Measurements from ENCODE around the gene GC.
"Not testable (repeated sequence)": the region's sequence is repeated elsewhere in the genome, so short reads cannot be mapped to it uniquely, and the experiment has no call there.

GC gene, protein sequence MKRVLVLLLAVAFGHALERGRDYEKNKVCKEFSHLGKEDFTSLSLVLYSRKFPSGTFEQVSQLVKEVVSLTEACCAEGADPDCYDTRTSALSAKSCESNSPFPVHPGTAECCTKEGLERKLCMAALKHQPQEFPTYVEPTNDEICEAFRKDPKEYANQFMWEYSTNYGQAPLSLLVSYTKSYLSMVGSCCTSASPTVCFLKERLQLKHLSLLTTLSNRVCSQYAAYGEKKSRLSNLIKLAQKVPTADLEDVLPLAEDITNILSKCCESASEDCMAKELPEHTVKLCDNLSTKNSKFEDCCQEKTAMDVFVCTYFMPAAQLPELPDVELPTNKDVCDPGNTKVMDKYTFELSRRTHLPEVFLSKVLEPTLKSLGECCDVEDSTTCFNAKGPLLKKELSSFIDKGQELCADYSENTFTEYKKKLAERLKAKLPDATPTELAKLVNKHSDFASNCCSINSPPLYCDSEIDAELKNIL

DNA sequence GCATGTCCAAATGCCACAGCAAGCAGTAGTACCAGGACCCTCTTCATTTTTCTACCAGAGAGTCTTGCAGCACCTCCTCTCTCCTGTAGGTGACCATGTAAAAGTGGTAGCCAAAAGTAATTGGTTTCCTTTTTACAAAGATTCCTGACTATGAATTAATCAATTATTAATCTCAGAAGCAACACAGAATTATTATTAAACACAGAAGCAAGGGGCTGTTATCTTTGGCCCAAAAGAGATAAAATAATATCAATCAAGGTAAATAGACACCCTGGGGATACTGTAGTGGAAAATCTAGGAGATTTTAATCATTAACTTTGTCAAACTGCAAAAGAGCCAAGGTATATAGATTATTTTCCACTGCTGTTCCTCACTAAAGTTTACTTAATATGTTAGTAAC lies at the start of gene GC:
Gene GC (minus strand): TSS at position 108 of the 400 bp plus-strand sequence. CDS start 61 bp downstream, at position 47.
- DNase-seq, result no peak

GRCh38 chr4:71833232-71833900 lies 49.5 kb upstream of the GC start:
- no peak for DNase-seq

DNA sequence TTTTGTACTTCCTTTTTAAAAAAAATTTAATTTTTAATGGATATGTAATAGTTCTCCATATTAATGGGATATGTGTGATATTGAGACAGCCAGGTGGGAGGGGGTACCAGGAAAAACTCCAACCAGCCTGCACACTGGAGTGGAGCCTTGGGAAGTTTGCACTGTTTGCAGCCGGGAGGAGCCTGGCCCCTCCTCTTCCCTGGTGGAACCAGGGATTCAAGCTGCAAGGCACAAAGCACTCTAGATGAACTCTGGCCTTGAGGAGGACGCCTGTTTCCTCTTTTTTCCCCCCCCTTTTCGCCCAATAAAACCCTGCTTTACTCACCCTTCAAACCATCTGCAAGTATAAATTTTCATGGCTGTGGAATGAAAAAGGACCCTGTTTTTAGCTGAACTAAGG lies 48.2 kb upstream of the GC start:
- no peak for DNase-seq

- no peak for DNase-seq
Measured at GRCh38 chr4:71830497-71831190, 46.8 kb upstream of the GC start.

DNA sequence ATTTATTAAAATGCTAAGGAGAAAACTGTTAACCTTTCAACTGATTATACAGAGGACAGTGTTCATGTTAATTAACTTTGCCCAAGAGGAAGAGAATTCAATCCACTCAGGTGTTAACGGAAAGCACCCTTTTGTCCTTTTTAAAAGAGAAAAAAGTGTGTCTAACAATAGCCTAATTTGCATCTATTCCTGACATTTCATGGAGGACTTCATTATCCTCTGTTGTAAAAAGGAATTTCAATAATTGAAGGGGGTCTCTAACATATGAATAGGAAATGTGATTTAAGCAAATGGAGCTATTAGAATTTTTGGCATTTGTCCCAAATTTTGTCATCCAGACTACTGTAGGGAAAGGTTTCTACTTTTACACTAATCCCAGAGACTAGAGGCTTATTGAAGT lies 44.6 kb upstream of the GC start:
- DNase-seq, result no peak

DNA sequence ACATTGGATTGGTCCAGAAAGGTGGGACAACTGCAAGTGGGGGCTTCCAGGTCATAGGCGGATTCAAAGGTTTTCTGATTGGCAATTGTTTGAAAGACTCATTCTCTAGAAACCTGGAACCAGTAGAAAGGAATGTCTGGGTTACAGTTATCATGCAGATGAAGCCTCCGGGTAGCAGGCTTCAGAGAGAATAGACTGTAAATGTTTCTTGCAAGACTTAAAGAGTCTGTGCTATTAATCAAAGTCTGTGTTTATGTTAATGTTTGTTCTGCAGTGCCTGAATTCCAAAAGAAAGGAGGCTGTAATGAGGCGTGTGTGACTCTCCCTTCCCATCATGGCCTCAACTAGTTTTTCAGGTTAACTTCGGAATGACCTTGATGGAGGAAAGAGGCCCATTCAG lies 43.9 kb upstream of the GC start:
- no peak for DNase-seq

DNA sequence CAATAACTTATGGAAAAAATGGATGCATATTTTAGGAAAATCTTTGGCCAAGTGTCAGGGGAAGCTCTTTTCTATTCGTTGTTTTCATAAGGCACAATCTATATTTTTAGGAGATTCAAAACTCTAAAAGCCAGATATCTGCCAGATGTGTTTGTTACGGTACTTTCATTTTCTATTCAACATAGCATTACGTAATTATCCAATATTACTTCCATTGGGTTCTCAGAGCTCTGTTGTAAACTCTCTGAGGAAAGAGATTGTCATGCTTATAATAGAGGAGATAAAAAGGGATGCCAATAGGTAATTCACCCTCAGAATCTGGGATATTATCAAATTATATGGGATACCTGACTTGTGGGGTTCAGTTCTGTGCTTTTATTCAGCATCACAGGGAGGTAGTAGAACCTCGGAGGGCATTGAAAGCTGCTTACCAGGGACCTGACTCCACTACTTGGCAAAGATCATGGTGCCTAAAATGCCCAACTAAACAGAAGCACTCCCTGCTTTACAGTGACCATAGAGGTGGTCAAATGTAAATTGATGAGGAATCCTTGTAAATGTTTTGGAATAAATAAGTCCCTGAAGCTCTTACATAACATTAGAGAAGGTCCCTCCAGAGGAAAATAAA lies 32.9 kb upstream of the GC start:
- DNase-seq, result no peak

DNA sequence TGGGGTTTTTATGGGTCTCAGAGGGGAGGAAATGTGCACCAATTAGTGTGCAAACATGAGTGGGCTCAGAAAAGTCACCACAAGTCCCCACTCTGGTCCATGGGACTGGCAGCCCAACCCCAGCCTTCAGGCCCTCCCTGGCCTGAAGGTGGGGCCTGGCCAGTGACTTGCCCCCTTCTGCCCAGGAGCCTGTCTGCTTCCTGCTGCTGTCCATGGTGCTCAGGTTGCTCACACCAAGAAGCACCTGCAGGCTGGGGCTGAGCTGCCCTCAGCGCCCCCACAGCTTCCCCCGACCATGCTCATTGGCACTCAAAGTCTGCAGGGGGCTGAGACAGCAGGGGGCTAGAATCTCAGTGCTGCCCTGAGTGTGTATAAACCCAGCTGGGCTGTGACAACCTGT lies 30.6 kb upstream of the GC start:
- no peak for DNase-seq

GRCh38 chr4:71809805-71810204 lies 25.9 kb upstream of the GC start:
- DNase-seq, result not testable (repeated sequence)

DNA sequence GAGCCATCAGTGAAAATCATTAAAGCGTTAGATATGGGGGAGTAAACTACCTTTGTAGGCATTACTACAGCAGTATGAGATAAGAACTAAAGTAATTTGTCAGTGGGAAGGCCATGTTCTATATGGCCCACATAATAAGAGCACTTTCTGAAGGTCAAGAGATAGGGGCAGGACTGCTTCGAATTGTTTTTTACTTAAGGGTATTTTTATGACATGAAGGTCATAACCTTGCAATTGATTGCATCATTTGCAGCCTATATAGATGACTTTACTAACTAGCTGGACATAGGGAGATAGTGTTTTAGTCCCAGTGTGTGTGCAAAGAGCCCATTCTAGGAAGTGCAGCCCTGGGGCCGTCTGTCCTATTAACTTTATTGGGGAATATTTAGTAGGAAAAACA lies 23.6 kb upstream of the GC start:
- DNase-seq, result no peak

GRCh38 chr4:71805230-71805629 lies 21.4 kb upstream of the GC start:
- not testable (repeated sequence) for DNase-seq

DNA sequence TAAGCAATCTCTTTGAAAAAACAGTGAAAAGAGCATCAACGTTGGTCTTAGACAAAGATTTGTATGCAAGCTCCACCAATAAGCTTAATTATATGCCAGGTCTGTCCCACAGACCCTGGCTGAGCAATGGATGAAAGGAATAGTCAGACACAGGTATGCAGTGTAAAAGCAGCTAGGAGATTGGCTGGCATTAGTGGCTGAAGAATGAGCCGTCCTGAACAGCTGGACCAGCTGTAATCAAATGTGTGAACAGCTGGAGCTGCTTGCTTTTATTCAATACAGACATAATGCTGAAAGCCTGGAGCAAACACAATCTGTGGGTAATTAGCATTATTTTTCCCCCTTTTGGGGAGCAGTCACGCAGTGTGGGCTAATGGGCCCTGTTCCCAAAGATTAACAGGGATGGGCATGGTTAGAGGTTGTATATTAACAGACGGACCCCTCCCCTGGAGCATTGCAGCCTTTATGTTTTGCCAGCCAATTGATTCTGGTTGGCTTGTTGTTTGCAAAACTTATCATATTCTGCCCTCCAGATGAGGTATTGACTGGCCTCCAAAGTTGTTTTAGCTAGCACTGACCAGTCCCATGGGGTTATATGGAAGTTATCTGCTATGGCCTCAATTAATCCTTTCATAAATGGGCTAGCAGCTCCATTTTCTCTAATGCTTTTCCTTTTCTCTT lies 20.3 kb upstream of the GC start:
- not testable (repeated sequence) for DNase-seq

DNA sequence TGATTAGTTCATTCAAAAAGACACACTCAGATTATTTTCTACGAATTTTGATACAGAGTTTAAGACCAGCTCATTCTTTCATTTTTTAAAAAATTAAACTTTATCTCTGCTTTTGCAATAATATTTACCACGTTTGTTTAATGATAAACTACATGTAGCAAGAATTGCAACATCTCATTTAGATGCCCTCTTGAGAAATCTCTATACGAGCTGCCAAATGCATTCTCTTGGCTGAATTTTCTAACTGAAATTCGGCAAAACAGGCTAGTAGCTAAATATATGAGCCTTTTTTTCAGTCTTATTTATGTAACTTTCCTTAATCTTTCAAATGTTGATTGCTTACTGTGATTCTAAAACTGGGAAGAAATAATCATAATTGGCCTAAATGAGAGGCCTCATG lies 2.1 kb upstream of the GC start:
- DNase-seq, result no peak

DNA sequence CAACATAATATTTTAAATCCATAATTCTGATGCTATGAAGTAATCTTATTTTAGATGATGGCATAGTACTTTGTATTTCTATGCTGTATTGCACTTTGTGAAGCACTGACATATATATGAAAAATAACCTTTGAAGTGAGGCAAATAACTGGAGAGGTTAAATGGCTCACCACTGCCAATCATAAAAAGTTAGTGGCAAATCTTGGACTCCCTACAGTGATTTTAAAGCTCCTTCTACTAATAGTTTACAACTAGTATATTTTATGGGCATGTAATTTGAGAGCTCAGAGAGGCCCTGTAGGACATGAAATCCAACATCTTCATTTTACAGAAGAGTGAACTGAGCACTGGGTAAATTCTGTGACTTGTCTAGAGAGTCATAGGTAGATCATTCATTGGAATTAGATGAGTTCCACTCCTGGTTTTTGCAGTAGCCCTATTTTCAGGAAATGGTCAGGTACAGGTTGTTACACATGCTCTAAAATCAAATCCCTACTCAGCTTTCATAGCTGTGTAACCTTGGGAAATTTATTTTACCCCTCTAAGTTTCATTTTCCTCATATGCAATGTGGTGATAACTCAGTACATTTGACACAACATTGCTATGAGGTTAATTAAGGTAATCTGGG lies 804 bp upstream of the GC start:
- no peak for DNase-seq

DNA sequence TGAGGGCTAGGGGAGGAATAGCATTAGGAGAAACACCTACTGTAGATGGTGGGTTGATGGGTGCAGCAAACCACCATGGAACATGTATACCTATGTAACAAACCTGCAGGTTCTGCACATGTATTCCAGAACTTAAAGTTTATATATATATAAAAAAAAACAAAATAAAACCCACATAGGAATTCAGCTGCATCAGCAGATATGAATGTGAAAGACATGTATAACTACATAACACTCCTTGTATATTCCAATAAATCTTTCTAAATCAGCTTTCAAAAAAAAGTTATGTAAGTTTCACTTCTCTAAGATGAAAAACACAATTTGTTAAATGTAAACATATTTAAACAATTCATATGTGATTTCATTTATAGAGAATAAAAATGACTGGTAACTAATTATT lies 6.0 kb downstream of the GC start:
- no peak for DNase-seq

- DNase-seq, result no peak
Measured at GRCh38 chr4:71775449-71775848, 8.4 kb downstream of the GC start.

- no peak for DNase-seq
Measured at GRCh38 chr4:71774136-71774535, 9.7 kb downstream of the GC start.

DNA sequence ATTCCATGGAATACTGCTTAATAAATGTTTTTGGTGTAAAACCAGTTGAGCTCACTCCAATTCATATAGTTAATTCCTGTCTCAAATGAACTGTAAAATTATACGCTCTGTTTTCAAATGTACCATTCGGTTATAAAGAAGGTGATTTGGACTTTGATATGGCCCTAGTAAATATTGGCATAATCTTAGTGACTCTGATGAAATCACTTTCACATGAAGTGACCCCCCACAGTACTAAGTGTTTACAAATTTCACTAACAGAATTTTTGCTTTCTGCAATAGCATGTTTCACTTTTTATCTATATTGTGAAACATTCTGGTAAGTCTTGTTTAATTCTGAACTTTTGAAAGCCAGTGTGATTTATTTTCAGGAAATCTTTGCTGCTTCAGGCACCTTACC lies 10.9 kb downstream of the GC start:
- no peak for DNase-seq

DNA sequence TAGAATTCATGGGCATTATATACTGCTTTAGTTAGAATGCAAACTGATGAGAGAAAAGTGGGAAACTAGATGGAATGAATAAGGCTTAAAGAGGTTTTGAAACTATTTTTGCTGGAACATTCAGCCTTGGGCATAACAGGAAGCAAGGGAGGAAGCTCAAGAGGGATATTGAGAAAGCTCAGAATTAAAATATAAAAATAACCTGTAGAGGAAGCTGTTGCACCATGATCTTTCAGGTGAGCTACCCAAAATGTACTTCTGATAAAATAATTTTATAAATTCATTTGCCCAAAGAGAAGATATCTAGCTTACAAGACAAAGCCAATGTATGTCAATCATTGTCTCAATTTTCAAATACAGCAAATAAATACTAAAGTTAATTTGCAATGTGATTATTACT lies 11.3 kb downstream of the GC start:
- no peak for DNase-seq

DNA sequence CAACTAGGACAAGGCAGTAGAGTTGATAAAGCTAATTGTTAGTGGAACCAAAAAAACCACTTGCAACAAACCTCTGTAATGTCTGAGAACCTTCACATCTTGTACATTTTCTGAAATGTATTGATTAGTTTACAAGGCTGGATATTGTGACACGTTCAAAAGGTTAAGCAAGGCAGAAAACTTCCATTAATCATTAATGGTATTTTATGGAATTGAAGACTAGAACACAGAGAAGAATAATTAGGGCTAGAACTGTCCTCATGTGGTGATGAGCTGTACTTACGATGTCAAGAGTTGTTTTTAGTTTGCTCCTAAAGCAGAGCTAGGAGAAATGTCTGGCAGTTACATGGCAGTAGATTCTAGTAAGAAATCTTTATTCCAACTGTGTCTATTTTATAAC lies 12.3 kb downstream of the GC start:
- DNase-seq, result no peak

DNA sequence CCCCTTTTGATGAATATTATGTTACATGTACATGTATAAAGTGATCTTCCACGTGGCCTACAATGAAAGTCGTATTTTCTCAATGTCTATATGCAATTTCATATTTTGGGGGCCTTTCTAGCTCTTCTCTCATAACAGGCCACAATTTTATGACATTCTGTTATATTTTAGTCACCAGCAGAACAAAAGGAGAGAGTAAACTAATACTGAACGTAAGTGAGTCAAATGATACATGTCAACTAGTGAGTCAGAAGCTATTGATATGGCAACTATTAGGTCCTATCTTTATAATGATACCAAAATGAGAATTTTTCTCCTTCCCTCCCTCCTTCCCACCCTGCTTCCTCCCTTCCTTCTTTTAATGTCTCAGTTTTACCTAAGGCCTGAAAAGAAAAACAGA lies 14.4 kb downstream of the GC start:
- no peak for DNase-seq

DNA sequence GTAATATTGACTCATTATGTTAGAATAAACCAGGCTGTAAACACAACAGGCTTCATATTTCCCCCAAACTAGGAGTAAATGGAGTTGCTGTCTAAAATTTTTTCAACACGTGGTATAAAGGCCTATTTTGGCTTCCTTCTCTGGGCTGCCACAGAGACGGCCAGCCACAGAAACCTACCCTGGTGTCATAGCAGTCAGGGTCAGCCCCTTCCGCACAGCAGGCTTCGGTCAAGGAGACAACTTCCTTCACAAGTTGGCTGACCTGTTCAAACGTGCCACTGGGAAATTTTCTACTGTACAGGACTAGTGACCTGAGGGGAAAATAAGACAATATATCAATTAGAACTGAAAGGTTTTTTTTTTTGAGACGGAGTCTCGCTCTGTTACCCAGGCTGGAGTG lies 15.8 kb downstream of the GC start:
- DNase-seq, result no peak

All from stimulated activated CD4-positive, alpha-beta T cell treated with anti-CD3 and anti-CD28 coated beads, Interleukin-12 subunit alpha, Interleukin-12 subunit beta, amount 100 ng/mL, for 4 hours (primary cell).